CD4-positive, alpha-beta T cell treated with Interleukin-21 for 1 hour (primary cell): ENCODE measurements around the gene MCC.

Experiments
- DNase-seq: peaks from one replicate; pipeline ENCODE4 v3.0.0-alpha.2; 2020

Gene MCC

GRCh38 chr5:113302120-113302519 is 186.1 kb downstream of the MCC start:
- no peak for DNase-seq

DNA sequence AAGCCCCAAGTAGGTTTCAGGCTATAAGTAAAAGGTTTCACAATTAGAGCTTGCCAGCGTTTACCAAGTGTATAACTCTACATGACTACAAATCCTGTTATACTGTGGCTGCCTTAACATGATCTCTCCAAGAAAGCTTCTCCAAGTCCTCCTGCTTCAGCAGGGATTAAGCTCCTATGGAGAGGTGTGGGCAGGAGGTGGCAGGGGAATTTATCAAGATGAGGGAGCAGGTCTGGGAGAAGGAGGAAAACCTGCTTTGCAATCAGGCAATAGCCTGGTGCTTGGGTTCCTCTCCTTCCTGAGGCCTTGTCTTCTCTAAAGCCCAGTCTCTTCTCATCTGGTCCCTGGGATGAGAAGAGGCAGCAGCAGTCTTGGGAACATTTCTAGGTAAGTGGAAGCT is 188.7 kb downstream of the MCC start:
- no peak for DNase-seq

DNA sequence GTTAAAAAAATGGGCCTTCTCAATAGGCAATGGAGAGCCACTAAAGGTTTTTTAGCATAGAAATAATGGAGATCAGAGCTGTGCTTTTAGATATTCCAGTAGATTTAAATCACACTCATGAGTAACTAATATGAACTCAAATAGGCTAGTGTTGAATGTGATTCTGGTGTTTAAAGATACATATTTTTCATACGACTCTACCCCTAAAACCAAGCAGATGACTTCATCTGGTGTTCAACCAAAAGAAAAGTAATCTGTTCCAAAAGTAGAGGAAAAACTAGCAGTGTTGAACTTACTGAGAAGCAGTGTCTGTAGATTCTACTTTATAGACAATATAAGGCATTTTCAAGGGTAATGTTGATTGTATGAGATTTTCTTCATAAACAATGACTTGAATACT is 191.6 kb downstream of the MCC start:
- DNase-seq: no peak

- peak; percentile 1 for DNase-seq
Measured at GRCh38 chr5:113295111-113295539, 193.1 kb downstream of the MCC start.

DNA sequence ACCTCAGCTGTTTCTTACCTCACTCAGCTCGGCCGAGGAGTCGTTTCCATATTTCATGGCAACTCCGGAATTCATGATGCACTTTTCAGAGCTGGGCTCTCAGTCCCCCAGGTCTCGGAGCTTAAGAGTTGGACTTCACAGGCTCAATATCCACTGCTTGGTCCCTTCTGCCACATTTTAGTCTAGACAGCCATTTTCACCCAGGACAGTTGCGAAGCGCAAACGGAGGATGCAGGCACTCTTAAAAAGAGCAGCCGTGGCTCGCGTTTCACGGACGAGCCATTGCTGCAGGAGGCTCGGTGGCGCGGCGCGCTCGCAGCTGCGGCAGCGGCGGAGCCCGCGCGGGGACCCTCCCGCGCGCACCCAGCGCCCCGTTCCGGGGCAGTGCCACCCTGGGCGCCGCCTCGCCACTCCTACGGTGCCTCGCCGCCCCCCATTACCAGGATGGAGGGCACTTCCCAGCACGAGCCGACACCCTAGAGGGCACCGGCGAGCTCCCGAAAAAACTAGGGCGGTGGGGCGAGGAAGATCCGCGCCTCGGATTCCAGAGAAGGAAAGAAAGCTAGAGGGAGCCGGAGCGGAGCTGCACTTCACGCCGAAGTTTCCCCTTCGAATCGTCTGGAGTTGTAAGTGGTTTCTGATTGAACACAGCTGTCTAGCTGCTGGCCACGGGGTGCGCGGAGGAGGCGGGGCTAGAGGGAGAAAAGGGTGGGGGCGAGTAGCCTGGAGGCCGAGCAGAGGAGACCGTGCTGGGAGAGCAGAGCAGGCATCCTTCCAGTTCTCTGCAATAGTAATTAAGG is 193.7 kb downstream of the MCC start:
- peak; percentile 75 for DNase-seq

DNA sequence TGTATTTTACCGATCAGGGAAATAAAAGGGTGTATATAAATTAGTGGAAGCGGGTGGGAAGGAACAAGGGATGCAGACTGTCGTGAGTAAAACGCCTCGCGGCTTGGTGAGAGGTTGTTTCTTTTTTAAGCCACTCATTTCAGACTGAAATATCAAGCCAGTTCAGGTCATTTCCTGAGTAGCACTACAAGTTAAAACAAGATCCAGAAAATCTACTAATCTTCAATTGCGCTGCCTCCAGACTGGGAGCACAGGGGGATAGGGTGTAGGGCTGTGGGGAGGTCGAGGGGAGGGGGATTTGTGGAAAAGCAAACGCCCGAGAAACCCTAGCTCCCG is 194.3 kb downstream of the MCC start:
- DNase-seq: peak; percentile 9

- DNase-seq: no peak
Measured at GRCh38 chr5:113293068-113293974, 194.9 kb downstream of the MCC start.

GRCh38 chr5:113292462-113292861 is 195.8 kb downstream of the MCC start:
- no peak for DNase-seq

GRCh38 chr5:113283558-113283957 is 204.7 kb downstream of the MCC start:
- no peak for DNase-seq

DNA sequence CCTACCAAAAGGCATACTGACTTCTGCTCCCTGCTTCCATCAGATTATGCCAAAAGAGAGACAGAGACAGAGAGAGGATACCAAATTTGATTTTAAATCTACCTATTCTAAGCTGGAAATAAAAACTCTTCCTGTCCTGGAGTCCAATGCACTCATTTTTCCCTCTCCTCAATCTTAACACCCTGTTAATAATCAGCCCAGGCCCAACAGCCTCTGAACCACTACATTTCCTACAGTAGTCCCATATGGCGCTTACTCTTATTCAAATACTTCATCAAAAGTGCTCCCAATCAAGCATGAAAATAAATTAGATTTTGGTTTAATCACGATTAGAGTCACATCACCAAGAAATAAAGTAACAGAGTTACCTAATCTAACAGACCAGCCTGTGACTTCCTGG is 205.8 kb downstream of the MCC start:
- DNase-seq: no peak

GRCh38 chr5:113281194-113281593 is 207.1 kb downstream of the MCC start:
- DNase-seq: no peak

DNA sequence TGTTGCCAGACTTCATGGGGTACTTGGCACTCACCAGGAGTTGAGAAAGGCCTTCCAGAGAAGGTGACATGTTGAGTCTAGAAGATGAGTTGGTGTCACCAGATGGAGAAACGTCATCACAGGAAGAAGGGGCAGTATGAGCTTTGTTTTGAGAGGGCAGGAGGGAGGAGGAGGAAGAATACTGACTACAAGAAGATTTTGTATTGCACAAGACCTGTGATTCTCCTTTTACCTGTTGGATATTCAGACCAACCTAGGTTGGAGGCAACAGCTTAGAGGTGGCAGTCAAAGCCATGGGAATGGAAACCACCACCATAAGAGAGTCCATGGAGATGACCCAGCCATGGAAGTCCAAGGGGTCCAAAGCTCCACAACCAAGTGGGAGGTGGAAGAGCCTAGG is 207.7 kb downstream of the MCC start:
- DNase-seq: no peak

GRCh38 chr5:113278976-113279375 is 209.3 kb downstream of the MCC start:
- DNase-seq: no peak

GRCh38 chr5:113276493-113276892 is 211.8 kb downstream of the MCC start:
- DNase-seq: no peak

DNA sequence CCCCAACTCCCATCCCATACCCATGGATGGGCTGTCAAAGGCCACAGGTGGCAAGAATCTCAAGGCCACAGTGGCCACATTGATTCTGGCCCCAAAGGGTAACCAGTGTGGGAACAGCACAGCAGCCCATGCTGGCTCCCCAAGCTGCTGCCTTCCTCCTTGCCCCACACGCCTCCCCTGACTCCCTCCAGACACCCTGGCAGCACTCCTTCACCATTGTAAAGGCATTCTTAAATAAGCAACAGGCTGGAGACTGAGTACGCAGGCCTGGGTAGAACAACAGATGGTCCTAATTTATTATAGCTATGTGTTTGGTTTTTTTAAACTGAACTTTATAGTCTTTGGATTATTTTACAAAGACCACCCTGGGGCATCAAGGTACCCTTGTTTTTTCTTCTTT is 212.3 kb downstream of the MCC start:
- no peak for DNase-seq

GRCh38 chr5:113274836-113275414 is 213.3 kb downstream of the MCC start:
- DNase-seq: no peak

DNA sequence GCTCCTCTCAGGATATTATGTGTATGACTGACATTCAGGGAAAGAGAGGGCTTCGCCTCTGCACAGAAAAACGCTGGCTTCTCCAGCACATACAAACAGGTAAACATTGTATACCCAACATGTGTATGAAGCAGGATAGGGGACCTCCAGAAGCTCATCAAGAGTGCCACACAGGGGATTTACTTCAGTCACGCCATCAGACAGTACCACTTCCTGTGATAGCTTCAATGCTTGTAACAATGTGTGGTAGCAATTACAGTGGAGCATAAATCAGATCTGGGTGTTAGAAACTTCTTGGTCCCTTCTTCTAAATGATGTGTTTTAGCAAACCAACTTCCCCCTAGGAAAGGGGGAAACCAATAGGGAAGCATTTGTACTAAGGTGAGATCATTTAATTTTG is 214.3 kb downstream of the MCC start:
- no peak for DNase-seq

- no peak for DNase-seq
Measured at GRCh38 chr5:113271745-113272454, 216.4 kb downstream of the MCC start.

- DNase-seq: no peak
Measured at GRCh38 chr5:113271015-113271414, 217.2 kb downstream of the MCC start.

DNA sequence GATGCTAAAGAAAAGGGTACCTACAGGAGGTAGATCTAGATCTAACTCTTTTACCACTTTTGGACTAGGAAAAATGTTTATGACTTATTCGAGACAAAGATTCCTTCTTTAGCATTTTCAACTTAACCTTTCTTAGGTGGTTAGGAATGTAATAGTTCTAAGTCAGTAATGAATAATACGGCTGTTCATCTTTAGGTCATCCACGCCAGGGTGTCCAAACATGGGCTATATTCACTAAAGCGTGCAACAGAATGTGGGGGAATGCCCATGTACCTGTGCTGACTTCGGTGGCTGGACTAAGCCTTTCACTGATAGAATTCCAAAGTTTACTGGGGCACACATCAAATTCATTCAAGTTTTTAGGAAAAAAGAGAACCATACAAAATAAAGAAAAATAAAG is 218.2 kb downstream of the MCC start:
- DNase-seq: no peak

GRCh38 chr5:113269023-113269997 is 218.9 kb downstream of the MCC start:
- DNase-seq: no peak

GRCh38 chr5:113268232-113268631 is 220.0 kb downstream of the MCC start:
- no peak for DNase-seq
